Fibroblast of lung (primary cell): ENCODE data around the gene DNAJC10. TPM values are rescaled to one million over a fixed set of nuclear protein-coding genes. Genes with fewer than 3 reads are reported as not detected.

ENCODE experiments used
- DNase-seq, 2 donors: peaks; one replicate each; pipeline versions ENCODE4 v3.0.0 to v3.0.0-alpha.2; 2010; ENCODE audit warnings: low read depth in 2 of 2
- H2AFZ ChIP-seq: 2 replicates; pipeline ENCODE4 v1.5.1; 2012; ENCODE audit warnings: low read length, control low read depth, inconsistent platforms
- H3K27ac ChIP-seq: 2 replicates; pipeline ENCODE4 v1.5.1; 2011; ENCODE audit warnings: low read length, control low read depth; ENCODE audit not compliant: insufficient read depth
- H3K27me3 ChIP-seq: 2 replicates; pipeline ENCODE4 v1.5.1; 2011; ENCODE audit warnings: mild to moderate bottlenecking, low read length; ENCODE audit not compliant: control insufficient read depth, insufficient read depth
- H3K36me3 ChIP-seq: 2 replicates; pipeline ENCODE4 v1.5.1; 2011; ENCODE audit warnings: low read length; ENCODE audit not compliant: control insufficient read depth, insufficient read depth
- H3K4me1 ChIP-seq: 2 replicates; pipeline ENCODE4 v1.5.1; 2011; ENCODE audit warnings: low read length; ENCODE audit not compliant: control insufficient read depth, insufficient read depth; ENCODE audit errors: extremely low read depth
- H3K4me2 ChIP-seq: 2 replicates; pipeline ENCODE4 v1.5.1; 2011; ENCODE audit warnings: low read length, control low read depth; ENCODE audit not compliant: insufficient read depth; ENCODE audit errors: extremely low read depth
- H3K4me3 ChIP-seq, 4 experiments: fragments of 200-600 bp in 1 of 4; sonication (generic) in 1 of 4; replicated peaks in 1 of 4; 2 replicates each; pipeline ENCODE4 v1.5.1; 2011 to 2016; ENCODE audit warnings: low read length in 4 of 4, low read depth in 3 of 4, mild to moderate bottlenecking in 3 of 4, control low read depth in 2 of 4, inconsistent platforms in 1 of 4, mixed read lengths in 1 of 4; ENCODE audit not compliant: insufficient read depth in 1 of 4; ENCODE audit errors: control extremely low read depth in 1 of 4
- H3K79me2 ChIP-seq: 2 replicates; pipeline ENCODE4 v1.5.1; 2012; ENCODE audit warnings: mild to moderate bottlenecking, low read length, inconsistent platforms; ENCODE audit not compliant: control insufficient read depth, insufficient read depth
- H3K9ac ChIP-seq: 2 replicates; pipeline ENCODE4 v1.5.1; 2011; ENCODE audit warnings: mild to moderate bottlenecking, low read length, control low read depth; ENCODE audit not compliant: insufficient read depth
- H3K9me3 ChIP-seq: 2 replicates; pipeline ENCODE4 v1.5.1; 2012; ENCODE audit warnings: low read depth, low read length; ENCODE audit not compliant: control insufficient read depth, insufficient read depth
- H4K20me1 ChIP-seq: 2 replicates; pipeline ENCODE4 v1.5.1; 2011; ENCODE audit warnings: low read length; ENCODE audit not compliant: control insufficient read depth, insufficient read depth; ENCODE audit errors: extremely low read depth
- CTCF ChIP-seq, 2 donors: IDR thresholded peaks in 1 of 2; conservative IDR thresholded peaks in 1 of 2; 1 replicate in 1 of 2; 2 replicates in 1 of 2; pipeline ENCODE4 v1.5.1; 2011 to 2012; ENCODE audit warnings: low read length in 2 of 2, control low read depth in 1 of 2, inconsistent platforms in 1 of 2, low read depth in 1 of 2, mild to moderate bottlenecking in 1 of 2
- EZH2 ChIP-seq: IDR thresholded peaks from 2 replicates; pipeline ENCODE4 v1.5.1; 2012; ENCODE audit warnings: low read length, control low read depth, mild to moderate bottlenecking; ENCODE audit errors: missing control alignments
- polyA plus RNA-seq, 2 donors: library from polyadenylated mRNA; depleted of rRNA in 1 of 2; stranded (reverse) in 1 of 2; unstranded in 1 of 2; fragments of >200 nt; gene quantifications; 2 replicates each; pipeline ENCODE4 v1.2.1, GENCODE V29; 2011 to 2012; ENCODE audit warnings: missing spikeins in 1 of 2
- total RNA-seq: library from RNA; depleted of rRNA; stranded (reverse); fragments of >200 nt; gene quantifications from 2 replicates; pipeline ENCODE4 v1.2.1, GENCODE V29; 2014

Gene DNAJC10
- total and polyA plus RNA-seq, 2 donors (not counting 1 experiment from before 2014, with no cell fraction given), result 86.7 to 102 TPM

- Histone ChIP-seq H3K4me1 (no peaks in the 10 kb centered on the region), H3K79me2 (no peaks in the 10 kb centered on the region), H3K9me3 (no peaks in the 10 kb centered on the region), H4K20me1 (no peaks in the 10 kb centered on the region), H3K9ac (no peak overlapping the region), H2AFZ (no peak overlapping the region), H3K27me3 (no peaks in the 10 kb centered on the region), H3K27ac (no peak overlapping the region), H3K4me3 (no peak overlapping the region), H3K36me3 (peaks cover 5% of the 10 kb centered on the region), H3K4me2 (no peak overlapping the region)
- DNase-seq, result no peak
- no peak for TF ChIP-seq EZH2
- TF ChIP-seq CTCF (conservative IDR thresholded peaks at IDR 0.05 in 1 of 2, IDR thresholded peaks at IDR 0.05 in 1 of 2; ENCODE audit: low read depth in 1 of 2, low read length in 2 of 2), result no peak
Measured at GRCh38 chr2:182740701-182741100, 24.6 kb downstream of the DNAJC10 start.

GRCh38 chr2:182741620-182742019, 25.6 kb downstream of the DNAJC10 start:
- Histone ChIP-seq H4K20me1 (no peaks in the 10 kb centered on the region), H3K27me3 (no peaks in the 10 kb centered on the region), H3K9me3 (no peaks in the 10 kb centered on the region), H3K4me1 (no peaks in the 10 kb centered on the region), H3K9ac (no peak overlapping the region), H3K36me3 (peaks cover 5% of the 10 kb centered on the region), H3K27ac (no peak overlapping the region), H3K4me2 (no peak overlapping the region), H2AFZ (no peak overlapping the region), H3K79me2 (no peaks in the 10 kb centered on the region), H3K4me3 (no peak overlapping the region)
- TF ChIP-seq CTCF (conservative IDR thresholded peaks at IDR 0.05 in 1 of 2, IDR thresholded peaks at IDR 0.05 in 1 of 2; ENCODE audit: low read depth in 1 of 2, low read length in 2 of 2) (no peak), EZH2 (no peak)
- no peak for DNase-seq

- H3K9me3 ChIP-seq, result no peaks in the 10 kb centered on the region
- peak; percentile 13 to 36 for DNase-seq
- no peaks in the 10 kb centered on the region for H3K79me2 ChIP-seq
- H4K20me1 ChIP-seq, result no peaks in the 10 kb centered on the region
- no peaks in the 10 kb centered on the region for H3K27me3 ChIP-seq
- H3K27ac ChIP-seq, result no peak overlapping the region
- H3K36me3 ChIP-seq, result peaks cover 3% of the 10 kb centered on the region
- no peak overlapping the region for H2AFZ ChIP-seq
- no peak overlapping the region for H3K4me2 ChIP-seq
- H3K9ac ChIP-seq, result no peak overlapping the region
- H3K4me3 ChIP-seq, result no peak overlapping the region
- no peak for TF ChIP-seq CTCF (conservative IDR thresholded peaks at IDR 0.05 in 1 of 2, IDR thresholded peaks at IDR 0.05 in 1 of 2; ENCODE audit: low read depth in 1 of 2, low read length in 2 of 2)
- TF ChIP-seq EZH2, result no peak
- no peaks in the 10 kb centered on the region for H3K4me1 ChIP-seq
Measured at GRCh38 chr2:182744490-182744889, 28.4 kb downstream of the DNAJC10 start.
